Ishikawa (cell line): ENCODE data around the gene LUZP4.

Experiments used
- CREB1 ChIP-seq: IDR thresholded peaks from 2 replicates; pipeline ENCODE4 v1.6.1; 2012; ENCODE audit warnings: low read depth
- EGR1 ChIP-seq: IDR thresholded peaks from 2 replicates; pipeline ENCODE4 v1.6.1; 2012
- TAF1 ChIP-seq: IDR thresholded peaks from 2 replicates; pipeline ENCODE4 v1.6.1; 2012; ENCODE audit warnings: low read depth, mild to moderate bottlenecking
- TCF12 ChIP-seq: IDR thresholded peaks from 2 replicates; pipeline ENCODE4 v1.6.1; 2012; ENCODE audit warnings: low read depth
- TEAD4 ChIP-seq: IDR thresholded peaks from 2 replicates; pipeline ENCODE4 v1.6.1; 2012
- USF1 ChIP-seq: IDR thresholded peaks from 2 replicates; pipeline ENCODE4 v1.6.1; 2012
- YY1 ChIP-seq: IDR thresholded peaks from 2 replicates; pipeline ENCODE4 v1.6.1; 2012; ENCODE audit warnings: low read depth
- ZBTB7A ChIP-seq: IDR thresholded peaks from 2 replicates; pipeline ENCODE4 v1.6.1; 2012; ENCODE audit warnings: low read depth
- TF ChIP-seq, protein P1 (sequence below): IDR thresholded peaks from 2 replicates; pipeline ENCODE4 v1.6.1; 2012; ENCODE audit warnings: low read depth, mild to moderate bottlenecking
- TF ChIP-seq, protein P2 (sequence below): IDR thresholded peaks from 2 replicates; pipeline ENCODE4 v1.6.1; 2012

GRCh38 chrX:115264009-115264408, 25.5 kb upstream of the LUZP4 start:
- TF ChIP-seq, protein P1, sequence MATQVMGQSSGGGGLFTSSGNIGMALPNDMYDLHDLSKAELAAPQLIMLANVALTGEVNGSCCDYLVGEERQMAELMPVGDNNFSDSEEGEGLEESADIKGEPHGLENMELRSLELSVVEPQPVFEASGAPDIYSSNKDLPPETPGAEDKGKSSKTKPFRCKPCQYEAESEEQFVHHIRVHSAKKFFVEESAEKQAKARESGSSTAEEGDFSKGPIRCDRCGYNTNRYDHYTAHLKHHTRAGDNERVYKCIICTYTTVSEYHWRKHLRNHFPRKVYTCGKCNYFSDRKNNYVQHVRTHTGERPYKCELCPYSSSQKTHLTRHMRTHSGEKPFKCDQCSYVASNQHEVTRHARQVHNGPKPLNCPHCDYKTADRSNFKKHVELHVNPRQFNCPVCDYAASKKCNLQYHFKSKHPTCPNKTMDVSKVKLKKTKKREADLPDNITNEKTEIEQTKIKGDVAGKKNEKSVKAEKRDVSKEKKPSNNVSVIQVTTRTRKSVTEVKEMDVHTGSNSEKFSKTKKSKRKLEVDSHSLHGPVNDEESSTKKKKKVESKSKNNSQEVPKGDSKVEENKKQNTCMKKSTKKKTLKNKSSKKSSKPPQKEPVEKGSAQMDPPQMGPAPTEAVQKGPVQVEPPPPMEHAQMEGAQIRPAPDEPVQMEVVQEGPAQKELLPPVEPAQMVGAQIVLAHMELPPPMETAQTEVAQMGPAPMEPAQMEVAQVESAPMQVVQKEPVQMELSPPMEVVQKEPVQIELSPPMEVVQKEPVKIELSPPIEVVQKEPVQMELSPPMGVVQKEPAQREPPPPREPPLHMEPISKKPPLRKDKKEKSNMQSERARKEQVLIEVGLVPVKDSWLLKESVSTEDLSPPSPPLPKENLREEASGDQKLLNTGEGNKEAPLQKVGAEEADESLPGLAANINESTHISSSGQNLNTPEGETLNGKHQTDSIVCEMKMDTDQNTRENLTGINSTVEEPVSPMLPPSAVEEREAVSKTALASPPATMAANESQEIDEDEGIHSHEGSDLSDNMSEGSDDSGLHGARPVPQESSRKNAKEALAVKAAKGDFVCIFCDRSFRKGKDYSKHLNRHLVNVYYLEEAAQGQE: no peak
- TF ChIP-seq CREB1: no peak
- TF ChIP-seq USF1: no peak
- no peak for TF ChIP-seq TAF1
- TF ChIP-seq, protein P2, sequence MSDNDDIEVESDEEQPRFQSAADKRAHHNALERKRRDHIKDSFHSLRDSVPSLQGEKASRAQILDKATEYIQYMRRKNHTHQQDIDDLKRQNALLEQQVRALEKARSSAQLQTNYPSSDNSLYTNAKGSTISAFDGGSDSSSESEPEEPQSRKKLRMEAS: no peak
- TF ChIP-seq TCF12: no peak
- no peak for TF ChIP-seq ZBTB7A
- TF ChIP-seq EGR1: no peak
- no peak for TF ChIP-seq YY1
- no peak for TF ChIP-seq TEAD4
